GM21360 (cell line): Measurements from ENCODE around the gene GPC3.

Source experiments
- ATAC-seq: cut with Tn5 transposase; IDR thresholded peaks from one replicate; pipeline ENCODE4 v1.9.1; 2021; ENCODE audit warnings: mild to moderate bottlenecking, moderate library complexity; ENCODE audit not compliant: unreplicated experiment

GPC3 gene

GRCh38 chrX:133971586-133971985, 13.8 kb downstream of the GPC3 start:
- no peak for ATAC-seq

- no peak for ATAC-seq
Measured at GRCh38 chrX:133970076-133970475, 15.3 kb downstream of the GPC3 start.

- ATAC-seq = no peak
Measured at GRCh38 chrX:133969191-133969590, 16.2 kb downstream of the GPC3 start.

- ATAC-seq = no peak
Measured at GRCh38 chrX:133968109-133968508, 17.3 kb downstream of the GPC3 start.

GRCh38 chrX:133966199-133966598, 19.2 kb downstream of the GPC3 start:
- ATAC-seq = no peak

- ATAC-seq = no peak
Measured at GRCh38 chrX:133965321-133965720, 20.1 kb downstream of the GPC3 start.

GRCh38 chrX:133961046-133961445, 24.3 kb downstream of the GPC3 start:
- ATAC-seq = no peak

- no peak for ATAC-seq
Measured at GRCh38 chrX:133959972-133960371, 25.4 kb downstream of the GPC3 start.

- ATAC-seq = no peak
Measured at GRCh38 chrX:133958997-133959688, 26.3 kb downstream of the GPC3 start.

- no peak for ATAC-seq
Measured at GRCh38 chrX:133956570-133957340, 28.6 kb downstream of the GPC3 start.

GRCh38 chrX:133953785-133954355, 31.5 kb downstream of the GPC3 start:
- ATAC-seq = no peak

- ATAC-seq = no peak
Measured at GRCh38 chrX:133953078-133953477, 32.3 kb downstream of the GPC3 start.

GRCh38 chrX:133951098-133951497, 34.3 kb downstream of the GPC3 start:
- no peak for ATAC-seq

GRCh38 chrX:133950214-133950613, 35.2 kb downstream of the GPC3 start:
- ATAC-seq = no peak

GRCh38 chrX:133948895-133949294, 36.5 kb downstream of the GPC3 start:
- ATAC-seq = no peak

GRCh38 chrX:133947996-133948395, 37.4 kb downstream of the GPC3 start:
- ATAC-seq = no peak

- ATAC-seq = no peak
Measured at GRCh38 chrX:133947022-133947421, 38.4 kb downstream of the GPC3 start.

GRCh38 chrX:133943507-133943906, 41.9 kb downstream of the GPC3 start:
- no peak for ATAC-seq

GRCh38 chrX:133939655-133940302, 45.6 kb downstream of the GPC3 start:
- ATAC-seq = no peak

GRCh38 chrX:133938530-133938929, 46.9 kb downstream of the GPC3 start:
- no peak for ATAC-seq

GRCh38 chrX:133937022-133937421, 48.4 kb downstream of the GPC3 start:
- no peak for ATAC-seq

- no peak for ATAC-seq
Measured at GRCh38 chrX:133935076-133935475, 50.3 kb downstream of the GPC3 start.
